Sigmoid colon (tissue), 7 donors: ENCODE results near the gene LAMC1. TPM values are rescaled to one million over a fixed set of nuclear protein-coding genes. Genes with fewer than 3 reads are reported as not detected.

ENCODE experiments used
- DNase-seq: peaks from one replicate; pipeline ENCODE4 v3.0.0-alpha.2; 2019
- H3K27ac ChIP-seq, 4 donors: fragments of 200-600 bp; sonication (generic); one replicate each; pipeline ENCODE4 v1.5.1; 2016 to 2019; ENCODE audit warnings: mild to moderate bottlenecking in 1 of 4
- H3K27me3 ChIP-seq, 3 donors: fragments of 200-600 bp; sonication (generic); one replicate each; pipeline ENCODE4 v1.5.1; 2019; ENCODE audit warnings: mild to moderate bottlenecking in 1 of 3
- H3K36me3 ChIP-seq, 4 donors: fragments of 200-600 bp; sonication (generic); one replicate each; pipeline ENCODE4 v1.5.1; 2016 to 2019
- H3K4me1 ChIP-seq, 4 donors: fragments of 200-600 bp; sonication (generic); one replicate each; pipeline ENCODE4 v1.5.1; 2017 to 2019
- H3K4me3 ChIP-seq, 4 donors: fragments of 200-600 bp; sonication (generic); one replicate each; pipeline ENCODE4 v1.5.1; 2017 to 2019; ENCODE audit warnings: mild to moderate bottlenecking in 2 of 4, moderate library complexity in 1 of 4
- H3K9me3 ChIP-seq, 4 donors: fragments of 200-600 bp in 3 of 4; sonication (generic) in 3 of 4; one replicate each; pipeline versions ENCODE4 v1.5.1 to v1.6.1; 2013 to 2019
- EP300 ChIP-seq, 4 donors: sonication (generic); formaldehyde crosslinking; IDR thresholded peaks; one replicate each; pipeline ENCODE4 v1.6.1; 2017; ENCODE audit warnings: antibody characterized with exemption in 4 of 4
- POLR2A ChIP-seq, 2 donors: fragments of 450-650 bp; IDR thresholded peaks; one replicate each; pipeline ENCODE4 v1.6.1; 2016; ENCODE audit warnings: antibody characterized with exemption in 2 of 2, mild to moderate bottlenecking in 2 of 2, moderate library complexity in 2 of 2
- POLR2AphosphoS5 ChIP-seq, 4 donors: sonication (generic); formaldehyde crosslinking; IDR thresholded peaks; one replicate each; pipeline ENCODE4 v1.6.1; 2017; ENCODE audit warnings: antibody characterized with exemption in 4 of 4
- WGBS, 2 donors: extraction: QIAGEN DNeasy Blood & Tissue Kit; methylation state at CpG; one replicate each; pipeline ENCODE4 v1.1.7; 2013; 5-methylcytosine and 5-hydroxymethylcytosine counted together
- intact Hi-C: fragments of 100-400 bp; cut with DNase I; formaldehyde crosslinking; loops from one replicate; pipeline ENCODE4 v1.15.1; 2023
- polyA plus RNA-seq, 3 donors: library from polyadenylated mRNA; stranded (reverse); fragments of 200-250 nt; gene quantifications; one replicate each; pipeline ENCODE4 v1.2.3, GENCODE V29; 2013
- total RNA-seq, 4 donors: library from RNA; depleted of rRNA; stranded (reverse); fragments of >200 nt; gene quantifications; one replicate each; pipeline ENCODE4 v1.1.0, GENCODE V29; 2016
- TF ChIP-seq, protein P1 (sequence below), 4 experiments: fragments of 450-650 bp in 3 of 4; fragments of 200-600 bp in 1 of 4; IDR thresholded peaks; one replicate each; pipeline ENCODE4 v1.5.1; 2016 to 2019; ENCODE audit warnings: antibody characterized with exemption in 4 of 4, mild to moderate bottlenecking in 3 of 4, moderate library complexity in 2 of 4
- donor health status: healthy with polysubstance abuse.
- donor health status: Bipolar disorder and iron deficiency.
- donor health status: healthy.

The LAMC1 gene
- total and polyA plus RNA-seq, 7 donors: 3.5 to 542 (median 269) TPM

DNA sequence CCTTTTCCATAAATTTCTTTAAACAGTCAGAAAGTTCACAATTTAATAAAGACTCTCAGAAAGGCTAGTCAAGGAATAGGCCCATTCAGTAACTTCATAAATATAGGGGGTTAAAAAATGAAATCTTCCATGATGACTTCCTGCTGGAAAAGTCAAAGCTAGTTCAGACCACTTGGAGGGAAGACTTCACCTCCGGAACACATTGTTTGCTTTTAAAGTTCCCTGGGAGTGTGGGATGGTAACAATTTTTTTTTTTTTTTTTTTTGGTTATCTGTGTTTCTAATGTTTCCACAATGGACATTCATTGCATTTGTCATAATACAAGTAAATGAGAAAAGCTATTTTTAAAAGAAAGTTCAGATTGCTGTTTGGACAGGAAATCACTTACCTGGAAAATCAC is 144.5 kb downstream of the LAMC1 start:
- Histone ChIP-seq H3K27me3 (no peaks in the 10 kb centered on the region), H3K36me3 (no peaks in the 10 kb centered on the region), H3K27ac (no peak overlapping the region), H3K4me3 (no peak overlapping the region), H3K9me3 (no peaks in the 10 kb centered on the region), H3K4me1 (no peaks in the 10 kb centered on the region)
- intact Hi-C loops: no loop called here
- no peak for DNase-seq
- 86 to 93% methylated on average over 1 of the region's 1 CpG for WGBS, 2 donors
- TF ChIP-seq POLR2AphosphoS5 (IDR thresholded peaks at IDR 0.05) (no peak), EP300 (IDR thresholded peaks at IDR 0.05) (no peak), POLR2A (IDR thresholded peaks at IDR 0.05) (no peak)
- TF ChIP-seq, protein P1, sequence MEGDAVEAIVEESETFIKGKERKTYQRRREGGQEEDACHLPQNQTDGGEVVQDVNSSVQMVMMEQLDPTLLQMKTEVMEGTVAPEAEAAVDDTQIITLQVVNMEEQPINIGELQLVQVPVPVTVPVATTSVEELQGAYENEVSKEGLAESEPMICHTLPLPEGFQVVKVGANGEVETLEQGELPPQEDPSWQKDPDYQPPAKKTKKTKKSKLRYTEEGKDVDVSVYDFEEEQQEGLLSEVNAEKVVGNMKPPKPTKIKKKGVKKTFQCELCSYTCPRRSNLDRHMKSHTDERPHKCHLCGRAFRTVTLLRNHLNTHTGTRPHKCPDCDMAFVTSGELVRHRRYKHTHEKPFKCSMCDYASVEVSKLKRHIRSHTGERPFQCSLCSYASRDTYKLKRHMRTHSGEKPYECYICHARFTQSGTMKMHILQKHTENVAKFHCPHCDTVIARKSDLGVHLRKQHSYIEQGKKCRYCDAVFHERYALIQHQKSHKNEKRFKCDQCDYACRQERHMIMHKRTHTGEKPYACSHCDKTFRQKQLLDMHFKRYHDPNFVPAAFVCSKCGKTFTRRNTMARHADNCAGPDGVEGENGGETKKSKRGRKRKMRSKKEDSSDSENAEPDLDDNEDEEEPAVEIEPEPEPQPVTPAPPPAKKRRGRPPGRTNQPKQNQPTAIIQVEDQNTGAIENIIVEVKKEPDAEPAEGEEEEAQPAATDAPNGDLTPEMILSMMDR (IDR thresholded peaks at IDR 0.05): no peak

DNA sequence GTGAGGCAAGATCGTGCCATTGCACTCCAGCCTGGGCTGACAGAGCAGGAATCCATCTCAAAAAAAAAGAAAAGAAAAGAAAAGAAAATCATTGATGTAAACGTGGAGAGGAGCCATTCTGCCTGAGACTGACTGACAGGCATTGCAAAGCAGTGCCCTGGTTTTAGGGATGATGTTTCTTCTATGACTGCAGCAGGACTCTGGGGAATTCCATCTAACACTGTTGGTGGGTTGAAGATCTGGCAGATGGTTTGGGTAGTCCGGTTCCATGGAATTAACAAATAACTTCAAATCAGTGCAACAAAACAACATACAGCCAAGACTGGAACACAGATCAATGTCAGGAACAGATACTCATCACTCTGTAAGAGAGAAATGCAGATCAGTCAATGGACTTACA is 145.1 kb downstream of the LAMC1 start:
- H3K27ac ChIP-seq: no peak overlapping the region
- intact Hi-C loops: no loop called here
- H3K9me3 ChIP-seq: no peaks in the 10 kb centered on the region
- TF ChIP-seq, protein P1 (IDR thresholded peaks at IDR 0.05): no peak
- no peak for TF ChIP-seq POLR2AphosphoS5 (IDR thresholded peaks at IDR 0.05)
- WGBS, 2 donors: 77 to 80% methylated on average over 3 of the region's 3 CpGs
- H3K36me3 ChIP-seq: no peaks in the 10 kb centered on the region
- no peaks in the 10 kb centered on the region for H3K4me1 ChIP-seq
- H3K27me3 ChIP-seq: no peaks in the 10 kb centered on the region
- H3K4me3 ChIP-seq: no peak overlapping the region
- no peak for DNase-seq

DNA sequence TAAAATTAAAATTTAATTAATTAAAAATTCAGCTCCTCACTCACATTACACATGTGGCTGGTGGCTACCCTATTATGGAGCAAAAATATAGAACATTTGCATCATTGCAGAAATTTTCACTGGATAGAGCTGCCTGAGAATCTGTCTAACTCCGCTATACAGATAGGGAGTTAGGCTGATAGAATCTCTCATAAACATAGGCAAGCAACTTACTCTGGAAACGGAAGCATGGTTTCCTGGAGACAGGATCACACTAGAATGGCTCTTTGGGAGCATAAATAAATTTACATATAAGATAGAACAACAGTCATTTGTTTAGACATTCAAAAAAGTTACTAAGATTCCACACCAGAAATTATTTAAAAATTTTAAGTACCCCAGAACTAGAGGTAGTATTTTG is 150.6 kb downstream of the LAMC1 start:
- TF ChIP-seq POLR2A (IDR thresholded peaks at IDR 0.05) (no peak), EP300 (IDR thresholded peaks at IDR 0.05) (no peak), POLR2AphosphoS5 (IDR thresholded peaks at IDR 0.05) (no peak)
- TF ChIP-seq, protein P1 (IDR thresholded peaks at IDR 0.05): no peak
- Histone ChIP-seq H3K4me1 (peaks cover 0 to 5% (median 0%) of the 10 kb centered on the region in 4 donors), H3K4me3 (no peak overlapping the region), H3K9me3 (no peaks in the 10 kb centered on the region), H3K27ac (no peak overlapping the region), H3K36me3 (no peaks in the 10 kb centered on the region), H3K27me3 (no peaks in the 10 kb centered on the region)
- WGBS, 2 donors: 80% methylated on average over 2 of the region's 2 CpGs
- intact Hi-C loops: no loop called here
- no peak for DNase-seq

DNA sequence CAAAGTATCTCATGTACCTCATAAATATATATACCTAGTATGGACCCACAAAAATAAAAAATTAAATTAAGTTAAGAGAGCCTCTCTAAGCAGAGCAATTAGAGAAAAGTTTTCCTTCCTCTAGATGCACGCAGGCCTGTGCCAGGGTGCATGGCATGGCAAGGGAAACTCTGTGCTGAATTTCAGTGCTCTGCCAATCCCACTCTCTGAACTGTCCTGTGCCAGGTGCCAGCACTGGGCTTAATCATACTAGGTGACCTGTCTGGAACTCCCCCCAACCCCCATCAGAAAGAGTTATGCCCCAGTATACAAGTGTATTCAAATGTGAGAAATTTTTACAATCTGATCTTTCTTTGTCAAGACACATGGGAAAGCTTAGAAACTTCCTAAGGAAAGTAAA is 152.4 kb downstream of the LAMC1 start:
- intact Hi-C loops: no loop called here
- H3K27me3 ChIP-seq: no peaks in the 10 kb centered on the region

More for the DNA sequence above, 152.4 kb downstream of the LAMC1 start:
- H3K4me1 ChIP-seq: peaks cover 0 to 19% (median 11%) of the 10 kb centered on the region in 4 donors
- no peak for TF ChIP-seq EP300 (IDR thresholded peaks at IDR 0.05)
- no peak for TF ChIP-seq POLR2AphosphoS5 (IDR thresholded peaks at IDR 0.05)
- TF ChIP-seq, protein P1 (IDR thresholded peaks at IDR 0.05): no peak
- TF ChIP-seq POLR2A (IDR thresholded peaks at IDR 0.05): no peak
- H3K27ac ChIP-seq: no peak overlapping the region
- no peaks in the 10 kb centered on the region for H3K9me3 ChIP-seq
- no peak overlapping the region for H3K4me3 ChIP-seq
- DNase-seq: no peak
- WGBS, 2 donors: 90 to 93% methylated on average over 1 of the region's 1 CpG
- H3K36me3 ChIP-seq: no peaks in the 10 kb centered on the region
